GM12874 (cell line): ENCODE measurements around the gene ATPAF2.

Experiments
- TF ChIP-seq, protein P1 (sequence below): IDR thresholded peaks from 2 replicates; pipeline ENCODE4 v1.5.1; 2011; ENCODE audit warnings: low read depth, mild to moderate bottlenecking, control low read depth, low read length, moderate library complexity; ENCODE audit not compliant: insufficient read depth

ATPAF2 gene

DNA sequence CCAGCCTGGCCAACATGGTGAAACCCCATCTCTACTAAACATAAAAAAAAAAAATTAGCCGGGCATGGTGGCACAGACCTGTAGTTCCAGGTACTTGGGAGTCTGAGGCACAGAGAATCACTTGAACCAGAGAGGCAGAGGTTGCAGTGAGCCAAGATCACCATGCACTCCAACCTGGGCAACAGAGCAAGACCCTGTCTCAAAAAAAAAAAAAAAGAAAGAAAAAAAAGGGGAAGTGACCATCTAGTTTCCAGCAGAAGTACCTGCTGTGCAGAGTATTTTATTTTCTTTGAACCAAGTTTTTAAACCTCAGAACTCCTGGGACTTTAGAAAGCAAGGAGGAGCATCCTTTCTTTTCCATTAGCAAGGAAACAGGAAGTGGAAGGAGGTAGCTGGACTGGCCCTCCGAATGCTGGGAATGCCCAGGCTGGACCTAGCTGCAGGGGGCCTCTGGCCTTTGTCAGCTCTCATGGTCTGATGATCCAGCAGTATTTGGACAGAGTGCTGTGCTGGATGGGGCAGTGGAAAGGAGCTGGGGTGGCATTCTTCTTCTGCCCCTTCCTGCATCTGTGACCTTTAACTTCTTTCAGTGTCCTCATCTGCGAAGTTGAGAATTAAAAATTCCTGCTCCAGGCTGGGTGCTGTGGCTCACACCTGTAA, 6.9 kb upstream of the ATPAF2 start:
- TF ChIP-seq, protein P1, sequence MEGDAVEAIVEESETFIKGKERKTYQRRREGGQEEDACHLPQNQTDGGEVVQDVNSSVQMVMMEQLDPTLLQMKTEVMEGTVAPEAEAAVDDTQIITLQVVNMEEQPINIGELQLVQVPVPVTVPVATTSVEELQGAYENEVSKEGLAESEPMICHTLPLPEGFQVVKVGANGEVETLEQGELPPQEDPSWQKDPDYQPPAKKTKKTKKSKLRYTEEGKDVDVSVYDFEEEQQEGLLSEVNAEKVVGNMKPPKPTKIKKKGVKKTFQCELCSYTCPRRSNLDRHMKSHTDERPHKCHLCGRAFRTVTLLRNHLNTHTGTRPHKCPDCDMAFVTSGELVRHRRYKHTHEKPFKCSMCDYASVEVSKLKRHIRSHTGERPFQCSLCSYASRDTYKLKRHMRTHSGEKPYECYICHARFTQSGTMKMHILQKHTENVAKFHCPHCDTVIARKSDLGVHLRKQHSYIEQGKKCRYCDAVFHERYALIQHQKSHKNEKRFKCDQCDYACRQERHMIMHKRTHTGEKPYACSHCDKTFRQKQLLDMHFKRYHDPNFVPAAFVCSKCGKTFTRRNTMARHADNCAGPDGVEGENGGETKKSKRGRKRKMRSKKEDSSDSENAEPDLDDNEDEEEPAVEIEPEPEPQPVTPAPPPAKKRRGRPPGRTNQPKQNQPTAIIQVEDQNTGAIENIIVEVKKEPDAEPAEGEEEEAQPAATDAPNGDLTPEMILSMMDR, result no peak

DNA sequence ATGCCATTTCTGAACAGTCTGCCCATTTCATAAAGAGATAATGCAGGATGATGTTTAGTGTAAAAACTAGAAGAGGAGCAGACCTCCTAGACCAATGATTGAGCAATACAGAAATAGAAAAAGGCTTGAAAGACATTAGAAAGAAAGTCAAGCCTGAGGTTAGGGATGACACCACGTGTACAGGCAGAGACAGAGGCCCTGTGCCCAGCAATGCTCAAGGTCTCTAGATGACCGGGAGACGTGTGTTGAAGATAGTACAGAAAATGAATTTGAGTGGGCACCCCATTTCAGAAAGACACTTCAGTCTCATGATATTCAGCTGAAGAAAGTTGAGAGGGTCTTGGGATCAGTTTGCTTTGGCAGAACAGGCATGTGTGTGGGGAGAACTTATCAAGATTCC, 5.6 kb upstream of the ATPAF2 start:
- TF ChIP-seq, protein P1, result no peak

DNA sequence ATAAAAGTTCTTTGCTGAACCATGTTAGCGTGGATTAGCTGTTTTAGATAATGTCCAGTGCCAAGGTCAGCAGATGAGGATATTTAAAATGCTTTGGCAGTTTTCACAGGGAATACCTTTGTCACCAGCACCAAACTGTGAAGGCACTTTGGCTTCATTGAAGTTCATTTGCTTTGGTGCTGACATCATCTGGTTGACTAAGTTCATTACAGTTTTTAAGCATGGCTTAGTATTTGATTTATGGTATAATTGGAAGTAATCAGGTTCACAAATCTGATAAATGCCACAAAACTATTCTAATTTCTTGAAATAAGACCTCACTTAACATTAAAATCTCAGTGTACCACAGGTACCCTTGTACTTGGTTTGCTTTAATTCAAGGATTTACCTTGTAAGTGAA, 4.5 kb upstream of the ATPAF2 start:
- TF ChIP-seq, protein P1, result no peak

DNA sequence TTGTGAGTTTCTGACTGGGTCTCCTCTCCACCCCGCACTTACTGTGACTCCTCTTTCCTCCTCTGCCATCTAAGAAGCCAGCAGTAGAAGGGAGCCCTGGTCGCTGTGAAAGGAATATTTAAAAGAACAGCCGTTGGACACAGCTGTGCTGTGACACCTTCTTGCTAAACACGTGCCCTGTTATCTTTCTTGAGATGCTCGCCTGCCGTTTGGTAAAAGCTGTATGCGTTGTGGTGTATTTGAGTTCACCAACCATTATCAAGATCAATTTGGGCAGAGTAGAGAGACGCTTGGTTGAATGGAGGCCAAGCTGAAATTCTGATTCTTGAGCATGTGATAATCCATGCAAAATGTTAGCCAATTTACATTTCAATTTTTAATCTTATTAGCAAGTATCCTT, 4.0 kb upstream of the ATPAF2 start:
- TF ChIP-seq, protein P1, result no peak

DNA sequence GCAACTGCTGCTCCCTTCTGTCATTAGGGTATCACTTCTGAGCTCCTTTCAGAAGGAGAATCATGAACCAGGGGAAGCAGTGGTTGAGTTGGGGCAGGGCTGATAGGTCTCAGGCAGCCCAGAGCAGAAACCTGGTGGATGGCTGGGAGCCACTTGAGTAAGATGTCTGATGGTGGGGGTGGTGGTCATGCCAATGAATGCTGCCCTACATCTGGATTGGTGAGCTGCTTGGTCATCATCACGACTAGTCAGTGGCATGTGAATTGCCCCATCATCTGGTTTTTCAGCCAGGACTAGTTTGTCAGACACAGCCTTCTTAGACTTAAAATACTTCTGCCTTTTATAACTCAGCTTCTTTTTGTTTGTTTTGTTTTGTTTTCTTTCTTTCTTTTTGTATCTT, 2.8 kb upstream of the ATPAF2 start:
- TF ChIP-seq, protein P1, result no peak

DNA sequence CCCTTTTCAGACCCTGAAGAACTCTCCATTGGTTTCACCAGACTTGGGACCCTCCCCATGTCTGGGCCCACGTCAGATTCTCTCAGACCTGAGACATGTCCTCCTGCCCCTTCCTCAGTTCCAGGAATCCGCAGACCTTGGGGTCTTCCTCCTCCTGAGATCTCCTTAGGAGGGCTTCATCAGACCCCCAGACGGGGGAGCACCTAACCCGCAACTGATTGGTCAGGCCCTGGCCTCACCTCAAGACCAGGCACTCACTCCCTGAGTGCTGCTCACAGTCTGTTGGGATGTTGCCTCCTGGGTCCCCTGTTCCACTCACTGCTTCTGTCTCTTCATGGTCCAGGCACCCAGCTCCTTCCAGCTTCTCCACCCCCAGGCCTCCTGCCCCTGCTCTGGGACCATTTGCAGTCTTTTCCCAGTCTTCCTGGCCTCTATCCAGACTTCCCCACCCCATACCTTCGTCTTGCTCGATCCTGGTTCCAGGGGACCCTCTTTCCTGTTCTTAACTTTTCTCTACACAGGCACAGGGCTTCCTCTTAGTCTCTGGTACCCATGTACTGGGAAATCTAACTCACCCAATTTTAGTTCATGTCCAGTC, 1.4 kb upstream of the ATPAF2 start:
- TF ChIP-seq, protein P1, result no peak

DNA sequence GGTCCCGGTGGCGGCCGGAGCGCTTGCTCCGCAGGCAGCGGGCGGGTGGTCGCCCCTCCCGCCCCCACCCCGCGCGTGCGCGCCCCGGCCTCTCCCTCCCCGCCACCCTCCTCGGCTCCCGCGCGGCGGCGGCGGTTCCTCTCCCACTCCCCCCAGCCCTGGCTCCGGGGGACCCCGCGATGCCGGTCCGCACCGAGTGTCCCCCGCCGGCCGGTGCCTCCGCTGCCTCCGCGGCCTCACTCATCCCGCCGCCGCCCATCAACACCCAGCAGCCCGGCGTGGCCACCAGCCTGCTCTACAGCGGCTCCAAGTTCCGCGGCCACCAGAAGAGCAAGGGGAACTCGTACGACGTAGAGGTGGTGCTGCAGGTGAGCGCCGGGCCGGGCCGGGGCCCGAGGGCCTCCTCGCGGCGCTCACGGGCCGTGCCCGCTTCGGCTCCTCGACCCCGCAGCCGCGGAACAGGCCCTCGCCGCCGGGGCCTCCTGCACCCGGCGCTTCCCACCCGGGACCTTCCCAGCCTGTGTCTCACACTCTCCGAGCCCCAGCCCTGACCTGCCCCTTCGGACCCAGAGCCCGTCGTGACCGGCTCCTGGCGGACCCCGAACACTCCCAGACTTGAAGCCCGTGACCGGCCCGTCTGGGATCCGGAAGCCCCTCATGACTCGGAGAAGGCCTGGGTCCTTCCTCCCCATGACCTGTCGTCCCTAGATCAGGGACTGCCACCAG, 730 bp upstream of the ATPAF2 start:
- TF ChIP-seq, protein P1, result no peak
